ENCODE data around the gene UVRAG.

UVRAG gene

GRCh38 chr11:75784506-75784905 lies 30.5 kb upstream of the UVRAG start:
- no peak for DNase-seq

DNA sequence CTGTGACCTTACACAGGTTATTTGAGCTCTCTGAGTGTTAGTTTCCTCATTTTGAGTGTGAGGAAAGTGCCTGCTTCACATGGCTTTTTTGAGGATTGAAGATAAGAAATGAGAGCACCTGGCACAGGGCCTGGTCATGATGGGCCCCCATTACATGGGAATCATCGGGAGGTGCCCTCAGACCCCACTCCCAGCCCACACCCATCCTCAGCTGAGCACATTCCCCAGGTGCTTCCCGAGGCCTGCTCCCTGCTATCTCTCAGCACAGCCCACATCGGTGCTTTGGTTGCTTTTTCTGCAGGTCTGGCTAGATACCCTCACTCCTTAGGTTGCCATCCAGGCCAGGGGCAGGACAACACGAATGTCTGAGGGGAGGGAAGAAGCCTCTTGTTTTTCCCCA lies 29.8 kb upstream of the UVRAG start:
- no peak for DNase-seq

DNA sequence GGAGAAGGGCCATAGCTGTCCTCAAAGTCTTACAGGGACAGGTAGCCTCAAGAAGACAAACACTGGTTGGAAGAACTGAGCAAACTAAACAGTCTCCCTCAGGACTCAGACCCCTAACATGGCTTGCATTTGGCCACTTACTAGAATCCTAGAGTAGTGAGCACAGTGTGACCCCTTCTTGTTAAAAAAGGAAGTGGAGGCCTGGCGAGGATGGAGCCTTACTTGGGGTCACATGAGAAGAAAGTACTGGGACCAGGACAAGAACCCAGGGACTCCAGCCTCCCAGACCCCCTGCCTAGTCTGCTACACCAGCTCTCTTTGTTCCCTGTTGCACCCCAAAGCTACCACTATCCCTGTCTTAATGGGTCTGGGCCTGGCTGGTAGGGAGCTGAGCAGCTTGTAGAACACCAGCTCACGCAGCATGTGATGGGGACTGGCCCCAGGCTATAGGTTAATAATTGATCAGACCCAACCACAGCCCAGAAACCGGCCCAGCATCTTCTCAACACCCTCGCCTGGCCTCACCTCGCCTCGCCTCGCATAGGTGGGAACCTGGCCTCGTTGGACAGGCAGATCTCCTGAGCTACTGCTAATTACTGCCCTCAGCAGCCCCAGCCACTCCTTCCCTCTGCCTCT lies 28.8 kb upstream of the UVRAG start:
- DNase-seq = no peak

- DNase-seq = no peak
Observed at GRCh38 chr11:75789521-75789920, 25.5 kb upstream of the UVRAG start.

GRCh38 chr11:75790986-75791385 lies 24.0 kb upstream of the UVRAG start:
- no peak for DNase-seq

- no peak for DNase-seq
Observed at GRCh38 chr11:75792127-75792731, 22.8 kb upstream of the UVRAG start.

GRCh38 chr11:75792997-75793800 lies 21.8 kb upstream of the UVRAG start:
- DNase-seq = no peak

- no peak for DNase-seq
Observed at GRCh38 chr11:75793966-75794365, 21.0 kb upstream of the UVRAG start.

DNA sequence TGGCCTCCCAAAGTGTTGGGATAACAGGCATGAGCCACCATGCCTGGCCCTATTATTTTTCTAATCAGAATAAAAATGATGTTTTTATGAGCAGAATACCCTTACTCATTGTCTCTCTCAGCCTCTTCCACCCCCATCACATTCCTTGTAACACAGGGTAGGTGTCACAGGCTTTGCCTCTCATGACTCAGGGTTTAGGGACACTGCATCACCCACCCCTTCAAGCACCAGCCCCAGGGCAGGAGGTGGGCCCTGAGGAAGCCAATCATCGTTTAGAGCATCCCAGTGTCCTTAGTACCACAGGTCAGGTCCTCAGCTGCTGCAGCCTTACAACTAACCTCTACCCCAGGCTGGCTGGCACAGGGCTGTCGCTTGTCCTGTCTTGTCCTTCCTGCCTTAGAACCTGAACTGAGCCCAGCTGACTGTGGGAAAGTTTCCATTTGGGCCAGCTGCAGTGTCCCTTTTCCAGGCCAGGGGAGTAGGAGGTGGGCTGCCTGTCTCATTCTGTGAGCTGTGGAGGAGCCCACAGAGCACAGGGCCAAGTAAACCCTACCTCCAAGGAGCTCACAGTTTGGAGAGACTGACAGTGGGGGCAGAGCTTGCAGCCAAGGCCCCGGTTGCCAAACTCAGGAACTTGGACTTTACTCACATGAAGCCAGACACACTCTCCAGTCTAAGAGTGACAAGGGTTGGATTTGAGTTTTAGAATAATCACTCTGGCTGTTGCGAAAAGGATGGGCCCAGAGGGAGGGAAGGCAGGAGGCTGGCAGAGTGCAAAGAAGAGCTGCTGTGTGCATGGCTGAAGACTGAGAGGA lies 19.5 kb upstream of the UVRAG start:
- no peak for DNase-seq

DNA sequence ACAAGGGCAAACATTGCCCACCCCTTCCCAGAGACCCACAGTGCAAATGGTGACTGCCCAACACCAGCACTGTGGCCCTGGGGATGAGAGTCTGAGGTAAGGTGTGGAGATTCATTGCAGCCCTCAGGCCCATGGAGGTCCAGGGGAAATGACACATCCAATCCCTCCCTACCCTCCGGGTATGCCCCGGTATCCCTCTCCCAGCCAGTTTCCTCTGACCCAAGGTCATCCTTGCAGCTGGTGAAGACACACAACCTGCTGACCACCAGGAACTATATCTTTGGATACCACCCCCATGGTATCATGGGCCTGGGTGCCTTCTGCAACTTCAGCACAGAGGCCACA lies 18.9 kb upstream of the UVRAG start:
- no peak for DNase-seq

GRCh38 chr11:75797116-75797515 lies 17.9 kb upstream of the UVRAG start:
- DNase-seq = no peak

- peak; percentile 30 for DNase-seq
Observed at GRCh38 chr11:75797792-75798191, 17.2 kb upstream of the UVRAG start.

DNA sequence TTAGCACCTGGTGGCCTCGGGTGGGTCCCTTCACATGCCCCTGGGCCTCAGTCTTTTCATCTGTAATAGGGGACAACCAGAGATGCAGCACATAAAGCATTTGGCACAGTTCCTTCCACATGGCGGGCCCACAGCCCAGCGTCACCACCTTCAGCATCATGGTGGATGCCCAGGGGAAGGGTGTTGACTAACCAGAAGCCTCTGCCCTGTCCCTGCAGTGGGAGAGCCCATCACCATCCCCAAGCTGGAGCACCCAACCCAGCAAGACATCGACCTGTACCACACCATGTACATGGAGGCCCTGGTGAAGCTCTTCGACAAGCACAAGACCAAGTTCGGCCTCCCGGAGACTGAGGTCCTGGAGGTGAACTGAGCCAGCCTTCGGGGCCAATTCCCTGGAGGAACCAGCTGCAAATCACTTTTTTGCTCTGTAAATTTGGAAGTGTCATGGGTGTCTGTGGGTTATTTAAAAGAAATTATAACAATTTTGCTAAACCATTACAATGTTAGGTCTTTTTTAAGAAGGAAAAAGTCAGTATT lies 14.8 kb upstream of the UVRAG start:
- DNase-seq = peak; percentile 58

DNA sequence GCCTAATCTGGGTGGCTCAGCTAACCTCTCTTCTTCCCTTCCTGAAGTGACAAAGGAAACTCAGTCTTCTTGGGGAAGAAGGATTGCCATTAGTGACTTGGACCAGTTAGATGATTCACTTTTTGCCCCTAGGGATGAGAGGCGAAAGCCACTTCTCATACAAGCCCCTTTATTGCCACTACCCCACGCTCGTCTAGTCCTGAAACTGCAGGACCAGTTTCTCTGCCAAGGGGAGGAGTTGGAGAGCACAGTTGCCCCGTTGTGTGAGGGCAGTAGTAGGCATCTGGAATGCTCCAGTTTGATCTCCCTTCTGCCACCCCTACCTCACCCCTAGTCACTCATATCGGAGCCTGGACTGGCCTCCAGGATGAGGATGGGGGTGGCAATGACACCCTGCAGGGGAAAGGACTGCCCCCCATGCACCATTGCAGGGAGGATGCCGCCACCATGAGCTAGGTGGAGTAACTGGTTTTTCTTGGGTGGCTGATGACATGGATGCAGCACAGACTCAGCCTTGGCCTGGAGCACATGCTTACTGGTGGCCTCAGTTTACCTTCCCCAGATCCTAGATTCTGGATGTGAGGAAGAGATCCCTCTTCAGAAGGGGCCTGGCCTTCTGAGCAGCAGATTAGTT lies 14.2 kb upstream of the UVRAG start:
- peak; percentile 49 for DNase-seq

GRCh38 chr11:75801362-75802020 lies 13.5 kb upstream of the UVRAG start:
- peak; percentile 61 for DNase-seq

DNA sequence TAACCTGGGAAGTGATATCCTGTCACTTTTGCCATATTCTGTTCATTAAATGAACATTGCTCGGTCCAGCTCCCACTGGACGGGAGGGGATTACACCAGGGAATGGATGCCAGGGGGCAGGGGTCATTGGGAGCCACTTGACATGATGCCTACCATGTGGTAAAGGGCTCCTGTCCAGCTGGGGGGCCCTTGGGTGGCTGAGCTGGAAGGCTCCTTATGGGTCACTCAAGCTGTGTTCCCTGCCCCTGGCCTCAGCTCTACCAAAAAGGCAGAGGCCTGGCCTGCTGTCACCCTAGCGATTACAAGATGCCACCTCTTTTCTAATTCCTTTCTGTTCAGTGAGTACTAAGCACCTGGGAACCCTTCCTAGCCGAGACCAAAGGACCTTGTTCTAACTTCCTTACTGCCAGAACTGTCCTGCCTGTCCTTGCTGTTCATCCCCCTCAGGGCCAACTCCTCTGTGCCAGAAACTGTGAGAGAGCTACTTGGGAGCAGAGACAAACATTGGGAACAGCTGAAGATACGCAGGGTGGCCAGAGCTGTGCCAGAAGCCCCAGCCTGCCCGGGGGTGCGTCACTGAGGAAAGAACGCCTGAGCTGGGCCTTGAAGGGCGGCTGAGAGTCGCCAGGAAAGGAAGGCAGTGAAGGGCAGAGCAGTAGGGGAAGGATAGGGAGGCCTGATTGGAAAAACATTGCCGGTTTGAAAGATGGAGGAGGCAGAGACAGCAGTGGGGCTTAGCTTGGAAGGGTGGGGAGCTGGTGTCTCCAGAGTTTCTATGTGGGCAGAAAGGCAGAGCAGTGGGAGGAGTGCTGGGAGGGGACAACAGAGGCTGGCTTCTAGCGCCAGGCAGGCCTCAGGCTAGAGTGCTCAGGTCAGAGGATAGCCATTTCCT lies 12.7 kb upstream of the UVRAG start:
- peak; percentile 58 for DNase-seq

GRCh38 chr11:75802913-75803820 lies 11.8 kb upstream of the UVRAG start:
- DNase-seq = peak; percentile 88

DNA sequence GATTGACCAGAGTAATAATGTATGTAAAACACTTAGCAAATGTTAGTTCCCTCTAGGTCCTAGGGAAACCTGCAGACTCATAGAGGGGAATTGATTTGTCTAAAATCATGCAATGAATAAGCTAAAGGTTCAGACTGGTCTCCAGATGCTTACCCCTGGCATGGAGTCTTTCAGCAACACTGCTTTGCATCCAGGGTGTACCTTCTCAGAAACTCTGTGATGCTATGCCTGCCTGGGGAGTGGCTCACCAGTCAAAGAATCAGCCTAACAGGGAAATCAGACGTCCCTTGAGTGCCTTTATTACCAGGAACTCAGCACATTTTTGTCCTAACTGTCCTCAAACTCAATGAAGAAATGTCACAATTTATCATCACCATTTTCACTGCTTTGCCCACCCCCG lies 5.9 kb upstream of the UVRAG start:
- no peak for DNase-seq

DNA sequence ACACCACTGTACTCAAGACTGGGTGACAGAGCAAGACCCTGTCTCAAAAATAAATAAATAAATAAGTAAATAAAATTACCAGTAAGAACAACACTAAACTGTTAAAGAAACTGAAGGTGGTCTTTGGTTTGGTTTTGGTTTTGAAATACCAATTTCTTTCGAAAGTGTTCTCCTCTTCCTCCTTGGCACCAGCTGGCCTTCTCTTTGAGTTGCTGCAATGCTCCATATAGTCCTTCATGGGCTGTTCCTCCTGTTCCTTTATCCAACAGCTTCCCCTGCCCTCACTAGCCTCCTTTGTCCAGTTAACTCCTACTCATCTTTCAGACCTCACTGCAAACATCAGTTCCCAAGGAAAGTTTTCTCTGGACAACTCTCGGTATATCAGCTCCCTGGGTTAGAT lies 5.0 kb upstream of the UVRAG start:
- DNase-seq = no peak
